GM12874 (cell line): ENCODE data around the gene PRLH.

Source experiments
- CTCF ChIP-seq: IDR thresholded peaks from 2 replicates; pipeline ENCODE4 v1.5.1; 2011; ENCODE audit warnings: low read depth, mild to moderate bottlenecking, control low read depth, low read length, moderate library complexity; ENCODE audit not compliant: insufficient read depth

The PRLH gene

DNA sequence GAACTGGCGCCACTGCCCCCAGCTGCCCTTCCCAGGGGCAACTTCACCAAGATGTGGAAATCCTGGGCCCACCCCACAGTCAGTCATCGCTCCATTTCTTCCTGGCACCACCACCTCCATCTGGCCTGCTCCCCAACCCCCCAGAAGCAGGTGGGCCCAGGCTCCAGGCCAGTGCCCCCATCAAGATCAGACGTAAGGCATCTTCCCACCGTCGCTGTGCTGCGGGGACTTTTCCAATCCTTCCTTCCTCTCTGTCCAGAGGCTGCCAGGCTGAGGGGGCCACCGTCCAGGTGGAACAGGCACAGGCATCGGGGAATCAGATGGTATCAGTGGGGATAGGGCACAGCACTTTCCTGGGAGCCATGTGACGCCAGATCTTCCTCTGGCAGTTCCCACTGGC is 8.1 kb downstream of the PRLH start:
- TF ChIP-seq CTCF: no peak

GRCh38 chr2:237574894-237575868 is 8.8 kb downstream of the PRLH start:
- TF ChIP-seq CTCF: no peak

DNA sequence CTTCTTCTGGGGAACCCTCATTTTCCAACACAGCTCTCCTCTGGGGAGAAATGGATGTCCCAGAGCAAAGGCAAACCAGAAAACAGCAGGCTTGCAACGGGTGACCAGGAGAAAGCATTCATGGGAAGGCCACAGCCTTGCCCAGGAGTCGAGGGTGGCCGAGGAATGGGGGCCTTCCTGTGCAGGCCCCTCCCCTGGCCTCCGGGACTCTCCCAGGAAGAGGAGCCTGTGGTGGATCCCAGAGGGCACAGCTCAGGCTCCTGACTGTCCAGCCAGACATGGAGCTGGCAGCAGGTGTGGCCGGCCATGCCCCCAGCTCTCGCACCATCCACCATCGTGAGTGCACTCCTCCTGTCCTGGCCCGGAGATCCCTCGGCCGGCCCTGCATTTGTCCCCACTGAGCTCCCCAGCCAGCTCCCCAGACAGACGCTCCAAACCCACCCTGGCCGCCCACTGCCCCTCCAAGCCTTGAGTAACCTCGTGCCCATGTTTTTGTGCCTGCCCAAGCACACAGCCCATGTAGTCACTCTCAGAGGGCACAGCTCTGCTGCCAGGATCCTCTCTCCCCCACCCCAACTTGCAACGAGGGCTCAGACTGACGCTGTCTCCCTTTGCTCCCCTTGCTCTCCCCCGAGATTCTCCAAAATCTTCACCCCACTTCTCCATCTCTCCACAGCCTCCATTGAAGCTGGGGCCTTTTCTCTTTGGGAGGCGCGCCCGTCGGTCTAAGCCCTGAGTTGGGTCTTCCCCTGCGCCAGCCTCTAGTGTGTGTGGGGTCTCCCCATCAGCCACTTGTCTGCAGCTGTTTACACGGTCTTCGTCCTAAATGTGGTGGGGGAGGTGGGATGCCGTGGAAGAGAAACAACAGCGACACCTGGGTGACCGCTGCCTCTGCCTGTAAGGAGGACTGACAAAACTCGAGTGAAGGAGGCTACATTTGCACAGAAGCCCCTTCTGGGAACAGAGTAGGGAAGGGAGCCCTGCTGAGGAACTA is 9.8 kb downstream of the PRLH start:
- TF ChIP-seq CTCF: no peak

DNA sequence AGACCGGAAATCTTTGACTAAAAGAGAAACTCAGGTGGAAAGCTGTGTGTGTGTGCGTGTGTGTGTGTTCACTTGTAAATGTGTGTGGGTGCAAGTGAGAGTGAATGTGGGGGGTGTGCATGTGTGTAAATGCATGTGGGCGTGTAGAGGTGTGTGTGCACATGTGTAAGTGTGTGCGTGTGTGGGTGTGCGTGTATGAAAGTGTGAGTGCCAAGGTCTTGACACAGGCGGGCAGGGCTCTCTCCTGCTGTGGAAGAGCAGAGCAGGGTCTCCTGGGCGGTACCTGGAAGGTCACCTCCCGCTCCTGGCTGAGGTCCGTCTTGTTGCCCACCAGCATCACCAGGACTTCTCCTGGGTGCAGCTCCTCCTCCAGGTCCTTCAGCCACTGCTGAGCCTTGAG is 10.6 kb downstream of the PRLH start:
- TF ChIP-seq CTCF: no peak

GRCh38 chr2:237577458-237577857 is 11.1 kb downstream of the PRLH start:
- TF ChIP-seq CTCF: no peak

DNA sequence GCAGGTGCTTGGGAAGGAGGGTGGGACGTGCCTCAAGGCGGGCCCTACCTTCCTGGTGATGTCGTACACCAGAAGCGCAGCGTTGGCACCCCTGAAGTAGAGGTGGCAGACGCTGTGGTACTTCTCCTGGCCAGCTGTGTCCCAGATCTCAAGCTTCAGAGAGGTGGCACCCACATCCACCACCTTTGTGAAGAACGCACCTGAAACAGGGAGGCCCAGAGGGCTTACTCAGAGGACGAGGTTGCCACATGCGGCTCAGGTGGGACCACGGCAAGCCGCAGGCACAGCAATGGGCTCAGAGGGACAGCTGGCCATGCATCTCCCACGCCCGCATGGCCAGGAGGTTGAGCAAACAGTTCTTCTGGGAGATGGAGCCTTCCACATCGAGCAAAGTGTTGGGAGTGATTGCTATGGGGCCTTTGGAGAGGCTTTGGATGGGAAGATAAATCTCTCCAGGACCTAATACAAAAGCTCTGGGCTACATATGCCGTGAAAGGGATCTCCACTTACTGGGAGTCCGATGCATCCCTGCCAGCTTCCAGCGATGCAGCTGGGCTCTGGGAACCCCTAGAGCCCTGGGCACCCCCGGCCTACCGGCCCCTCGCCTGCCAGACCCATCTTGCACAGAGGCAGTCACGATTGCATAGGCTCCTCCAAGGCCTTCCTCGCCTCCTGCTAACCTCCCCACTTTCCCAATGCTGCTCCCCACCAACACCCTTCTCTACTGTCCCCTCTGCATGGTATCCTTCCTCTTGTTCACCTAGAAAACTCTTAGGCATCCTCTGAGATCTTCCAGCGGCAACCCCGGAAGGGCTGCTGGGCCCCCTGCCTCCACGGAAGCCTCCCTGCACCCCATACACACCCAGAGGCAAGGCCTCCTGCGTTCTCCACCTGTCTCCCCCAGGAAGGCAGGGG is 11.8 kb downstream of the PRLH start:
- TF ChIP-seq CTCF: no peak
